Stimulated activated CD8-positive, alpha-beta memory T cell treated with anti-CD3 and anti-CD28 coated beads, Interleukin-4, amount 100 ng/mL, for 1 hour (primary cell): ENCODE measurements around the gene SLC23A2.

Experiments used
- DNase-seq, 2 donors: peaks; one replicate each; pipeline ENCODE4 v3.0.0-alpha.2; 2020; ENCODE audit warnings: low read depth in 2 of 2, low spot score in 1 of 2

SLC23A2 gene

DNA sequence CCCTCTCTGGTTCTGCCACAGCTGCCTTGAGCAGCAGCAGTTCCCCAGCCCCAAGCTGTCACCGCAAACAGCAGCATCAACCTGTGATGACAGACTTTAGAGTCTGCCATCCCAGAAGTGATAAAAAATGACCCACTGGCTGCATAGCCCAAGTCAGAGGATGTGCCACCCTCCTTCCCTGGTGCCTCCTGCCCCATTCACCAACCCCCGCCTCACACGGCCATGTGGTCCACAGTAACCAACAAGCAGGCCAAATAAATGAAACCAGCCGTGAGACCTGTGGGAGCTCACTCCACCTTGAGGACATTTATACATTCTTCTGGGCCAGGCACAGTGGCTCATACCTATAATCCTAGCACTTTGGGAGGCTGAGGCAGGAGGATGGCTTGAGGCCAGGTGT, 181.4 kb downstream of the SLC23A2 start:
- DNase-seq, result no peak

DNA sequence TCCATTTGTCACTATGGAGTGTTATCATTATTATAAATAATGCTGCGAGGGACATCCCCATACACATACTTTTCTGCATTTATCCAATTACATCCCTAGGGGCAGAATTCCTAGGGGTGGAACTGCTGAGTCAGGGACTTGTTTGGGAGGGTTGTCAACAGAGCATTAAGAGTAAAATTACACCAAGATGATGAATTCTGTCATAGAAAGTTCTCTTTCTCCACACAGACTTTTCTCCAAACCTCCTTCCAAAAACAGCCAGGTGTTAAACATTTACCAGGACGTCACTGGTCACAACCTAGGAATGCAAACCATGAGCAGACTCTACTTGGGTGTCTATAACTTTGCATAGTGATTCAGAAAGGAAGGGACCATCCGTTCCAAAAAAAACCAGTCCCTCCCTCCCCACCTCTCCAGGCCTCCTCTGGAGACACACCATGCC, 184.1 kb downstream of the SLC23A2 start:
- DNase-seq, result no peak

DNA sequence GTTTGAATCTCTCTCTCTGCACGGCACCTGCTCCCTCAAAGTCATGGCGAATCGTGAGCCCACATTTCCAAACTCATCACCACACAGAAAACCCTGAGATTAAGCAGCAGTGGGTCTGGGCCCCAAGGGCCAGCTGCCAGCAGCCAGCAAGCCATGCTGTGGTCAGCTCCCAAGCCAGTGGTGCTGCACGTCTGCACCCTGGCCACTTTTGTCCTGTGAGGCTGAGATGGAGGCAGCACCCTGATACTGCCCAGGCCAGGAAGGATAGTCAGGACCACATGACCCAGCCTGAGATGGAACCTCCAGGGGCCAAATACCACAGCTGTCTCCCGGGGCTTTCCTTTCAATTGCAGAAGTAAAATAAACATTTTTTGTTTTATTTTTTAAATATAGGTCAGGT, 185.7 kb downstream of the SLC23A2 start:
- DNase-seq, result no peak

DNA sequence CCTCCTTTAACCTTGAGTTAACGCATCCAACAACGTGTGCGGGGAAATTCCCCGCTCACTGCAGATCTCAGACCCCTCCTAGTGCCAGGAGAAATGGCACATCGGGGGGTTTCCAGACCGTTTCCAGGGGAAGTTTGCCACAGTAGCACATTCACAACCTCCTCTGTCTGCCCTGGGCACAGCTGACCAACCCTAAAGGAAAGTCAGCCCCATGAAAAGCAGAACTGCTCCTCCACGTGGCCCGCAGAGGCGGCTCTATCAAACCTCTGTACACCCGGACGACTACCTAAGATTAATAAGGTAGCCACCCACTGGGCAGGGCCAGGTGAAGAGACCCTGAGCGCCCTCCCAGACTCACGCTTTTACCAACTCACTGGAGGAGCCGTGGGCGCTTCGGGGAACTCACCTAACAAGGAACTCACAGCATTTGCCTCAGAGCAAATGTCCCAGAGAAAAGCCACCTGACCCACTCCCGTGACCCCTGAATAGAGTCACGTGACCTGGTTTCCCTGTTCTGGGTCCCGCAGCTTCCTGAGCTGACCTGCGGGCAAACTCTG, 186.5 kb downstream of the SLC23A2 start:
- peak; percentile 60 to 62 for DNase-seq

DNA sequence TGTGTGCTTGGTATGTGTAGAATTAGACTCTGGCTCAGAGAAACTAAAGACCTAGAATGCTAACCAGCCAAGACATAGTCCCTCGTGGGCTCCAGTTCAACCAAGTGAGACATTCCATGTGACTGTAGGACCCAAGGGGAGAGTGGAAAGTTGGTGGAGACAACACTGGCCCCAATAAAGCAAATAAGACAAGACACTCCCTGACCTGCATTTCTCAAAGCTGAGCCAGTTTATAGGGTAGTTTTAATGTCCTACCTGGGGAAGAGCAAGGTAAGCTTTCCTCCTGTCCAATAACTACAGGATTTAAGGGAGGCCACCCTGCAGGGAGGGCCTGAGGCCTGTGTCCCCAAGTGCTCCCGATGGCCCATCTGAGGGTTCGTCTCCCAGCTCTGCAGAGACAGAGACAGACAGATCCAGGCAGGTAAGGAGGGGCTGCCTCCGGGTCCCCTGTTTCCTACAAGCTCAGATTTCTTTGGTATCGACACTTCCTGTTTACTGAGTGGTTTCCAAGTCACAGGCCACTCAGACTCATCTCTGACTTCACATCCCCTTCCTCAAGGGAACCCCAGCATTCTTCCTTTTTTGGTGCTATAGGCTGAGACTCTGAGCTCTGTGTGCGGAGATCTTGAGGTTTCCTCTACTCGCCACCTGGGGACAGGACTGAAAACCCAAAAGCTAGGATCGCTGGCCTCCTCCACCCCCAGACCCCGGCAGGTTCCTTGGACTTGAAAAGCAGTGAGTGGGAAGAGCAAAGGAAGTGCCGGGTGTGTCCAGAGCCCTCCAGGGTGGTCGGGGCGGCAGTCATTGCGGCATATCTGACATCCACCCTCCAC, 187.2 kb downstream of the SLC23A2 start:
- peak in 1 of 2 donors; percentile 49 for DNase-seq

DNA sequence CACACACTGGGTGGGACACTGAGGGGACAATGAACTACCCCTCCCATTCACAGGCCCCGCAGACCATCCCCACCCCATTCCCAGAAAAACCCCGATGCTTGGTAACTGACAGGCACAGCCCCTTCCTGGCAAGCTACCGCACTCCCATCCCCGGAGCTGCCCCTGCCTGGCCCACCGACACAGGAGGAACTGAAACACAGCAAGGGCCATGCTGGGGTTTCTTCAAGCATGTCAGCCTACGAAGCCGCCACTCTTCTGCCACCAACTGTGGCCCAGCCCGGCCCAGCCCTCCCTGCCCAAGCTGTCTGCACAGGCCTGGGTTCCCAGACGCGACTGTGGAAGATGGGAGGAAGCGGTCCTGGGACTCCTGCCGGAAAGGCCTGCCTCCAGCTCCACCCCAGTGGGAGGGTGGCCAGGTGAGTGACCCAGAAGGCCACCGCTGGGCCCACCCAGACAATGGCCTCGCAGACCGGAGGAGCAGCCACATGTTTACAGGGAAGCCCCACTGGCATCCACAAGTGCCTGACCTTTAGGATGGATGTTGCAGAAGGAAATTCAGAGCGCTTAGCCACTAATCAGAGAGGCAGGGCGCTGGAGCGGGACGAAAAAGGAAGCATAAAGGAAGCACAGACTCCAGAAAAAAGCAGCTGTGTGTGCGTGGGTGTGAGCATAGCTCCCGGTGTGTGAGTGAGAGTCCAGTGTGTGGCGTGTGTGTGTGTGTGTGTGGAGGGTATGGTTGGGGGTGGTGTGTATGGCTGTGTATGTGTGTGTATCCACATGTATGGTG, 188.0 kb downstream of the SLC23A2 start:
- DNase-seq, result no peak

DNA sequence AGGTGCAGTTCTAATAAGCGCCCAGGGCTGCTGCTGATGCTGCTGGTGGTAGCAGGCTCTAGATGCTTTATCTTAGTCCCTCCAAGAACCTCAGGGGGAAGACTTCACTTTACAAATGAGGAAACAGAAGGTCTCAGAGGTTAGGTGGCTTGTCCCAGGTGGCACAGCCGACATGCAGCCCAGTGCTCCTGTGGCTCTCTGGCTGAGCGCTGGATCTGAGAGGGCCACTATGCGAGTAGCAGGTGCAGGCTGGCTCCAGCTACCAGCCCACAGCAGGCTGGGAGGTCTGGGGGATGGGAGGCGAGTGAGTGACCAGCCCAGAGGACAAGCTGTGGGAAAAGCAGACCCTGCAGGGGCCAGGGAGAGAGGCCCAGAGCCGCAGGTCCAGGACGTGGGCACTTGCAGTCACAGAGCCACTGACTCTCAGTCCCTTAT, 188.7 kb downstream of the SLC23A2 start:
- DNase-seq, result no peak

DNA sequence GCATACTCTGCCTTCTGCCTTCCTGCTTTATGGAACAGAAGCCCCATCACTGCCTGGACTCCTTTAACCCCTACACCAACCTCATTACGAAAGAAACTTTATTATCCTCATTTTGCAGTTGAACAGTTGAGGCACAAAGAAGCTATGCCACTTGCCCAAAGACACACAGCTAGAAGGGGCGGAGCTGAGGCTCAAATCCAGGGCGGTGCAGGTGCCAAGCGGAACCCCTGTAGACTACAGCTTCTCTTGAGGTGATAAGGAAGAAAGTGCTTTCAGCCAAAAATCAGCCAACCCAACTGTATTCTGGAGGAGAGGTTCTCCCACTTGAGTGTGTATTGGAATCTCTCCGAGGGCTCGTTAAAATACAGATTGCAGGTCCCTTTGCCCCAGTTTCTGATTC, 189.1 kb downstream of the SLC23A2 start:
- no peak for DNase-seq

DNA sequence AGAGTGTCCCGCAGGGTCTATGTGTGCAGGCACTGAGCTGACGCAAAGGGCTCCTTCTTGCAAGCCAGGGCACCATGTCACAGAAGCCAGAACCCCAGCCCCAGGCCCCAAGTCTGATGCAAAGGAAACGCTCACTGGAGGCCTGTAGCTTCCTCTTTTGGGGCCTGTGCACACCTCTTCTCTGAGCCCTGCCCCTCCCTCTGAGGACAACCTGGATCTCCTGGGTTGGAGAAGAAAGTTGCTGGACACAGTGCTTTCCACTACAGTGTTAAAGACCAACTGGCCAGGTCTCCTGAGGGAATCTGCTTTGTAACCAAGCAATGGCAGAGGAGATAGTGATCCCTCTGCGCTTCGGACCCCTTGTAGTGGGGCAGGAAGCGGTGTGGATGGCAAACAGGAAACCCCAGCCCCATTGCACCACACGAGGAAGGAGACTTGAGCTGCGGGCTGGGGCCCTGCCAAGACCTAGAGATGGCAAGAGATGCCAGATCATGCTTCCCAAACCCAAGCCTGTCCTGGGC, 189.6 kb downstream of the SLC23A2 start:
- DNase-seq, result peak in 1 of 2 donors; percentile 46

DNA sequence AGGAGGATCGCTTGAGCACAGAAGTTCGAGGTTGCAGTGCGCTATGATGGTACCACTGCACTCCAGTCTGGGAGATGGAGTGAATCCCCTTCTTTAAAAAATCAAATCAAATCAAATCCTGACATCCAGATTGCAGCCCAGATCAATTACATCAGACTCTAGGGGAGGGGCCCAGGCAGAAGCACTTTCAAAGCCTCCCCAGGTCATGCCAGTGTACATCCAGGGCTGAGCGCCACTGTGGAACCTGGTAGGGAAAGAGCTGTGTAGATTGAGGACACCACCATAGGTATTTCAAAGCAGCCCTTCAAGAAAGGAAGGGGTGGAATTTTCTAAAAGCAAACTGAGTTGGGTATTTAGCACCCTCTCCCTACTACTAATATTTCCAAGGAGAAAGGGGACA, 190.1 kb downstream of the SLC23A2 start:
- no peak for DNase-seq

DNA sequence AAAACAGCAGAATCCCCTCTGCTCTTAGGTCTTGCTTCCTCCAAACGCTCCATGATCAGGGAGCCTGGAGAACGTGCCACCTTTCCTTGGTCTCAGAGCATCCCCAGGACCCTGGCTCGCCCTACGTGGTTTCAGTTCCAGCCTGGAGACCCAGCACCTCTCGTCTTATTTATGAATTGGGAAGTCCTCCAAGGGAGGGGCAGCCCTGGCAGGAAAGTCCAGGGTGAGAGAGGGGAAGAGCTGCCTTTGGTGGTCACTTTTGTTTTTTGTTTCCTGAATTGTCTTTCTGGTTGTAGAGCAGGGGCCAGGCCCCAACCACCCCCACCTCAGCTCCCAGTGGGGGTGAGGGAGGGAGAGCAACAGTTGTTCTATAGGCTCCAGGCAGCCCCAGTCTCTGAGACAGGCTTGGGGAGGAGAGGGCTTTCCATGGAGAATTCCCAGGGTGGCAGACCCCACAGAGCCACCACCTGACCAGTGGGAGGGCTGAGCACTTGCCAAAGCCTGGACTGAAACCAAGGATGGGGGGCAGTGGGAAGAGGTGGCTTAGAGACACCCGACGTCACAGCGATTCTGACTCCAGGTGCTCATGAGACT, 190.8 kb downstream of the SLC23A2 start:
- no peak for DNase-seq

DNA sequence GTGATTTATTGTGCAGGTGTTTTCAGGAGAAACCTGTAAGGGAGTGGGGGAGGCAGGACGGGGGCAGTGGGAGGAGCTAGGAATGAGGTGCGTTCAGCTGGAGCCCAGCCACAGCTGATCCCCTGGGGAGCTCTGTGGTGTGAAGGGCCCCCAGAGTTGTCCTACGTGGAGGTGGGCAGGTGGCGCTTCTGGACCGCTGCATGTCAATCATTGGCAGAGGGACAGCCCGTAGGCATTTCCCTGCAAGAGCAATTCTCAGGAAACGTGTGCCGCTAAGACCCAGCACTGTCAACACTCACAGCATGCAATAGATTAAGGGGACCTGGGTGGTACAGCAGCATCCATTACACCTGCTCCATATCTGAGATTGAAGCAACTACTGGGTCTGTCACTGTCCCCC, 191.6 kb downstream of the SLC23A2 start:
- DNase-seq, result no peak

DNA sequence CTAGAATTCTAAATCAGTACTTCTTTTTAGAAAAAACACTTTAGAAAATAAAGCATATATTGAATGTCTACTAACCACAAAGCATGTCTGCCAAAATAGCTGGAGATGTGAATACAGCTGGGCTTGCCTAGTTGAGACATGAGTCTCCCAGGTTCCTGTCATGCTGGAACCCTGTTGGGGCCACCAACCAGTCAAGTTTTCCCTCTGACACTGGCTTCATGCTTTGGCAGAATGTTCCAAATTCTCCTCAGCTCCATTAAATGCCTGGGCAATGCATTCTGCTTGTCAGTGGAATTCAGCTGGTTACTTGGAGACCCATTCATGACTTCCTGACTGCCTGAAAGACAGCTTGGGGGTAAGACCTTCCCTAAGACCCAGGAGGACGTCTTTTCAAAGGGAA, 192.4 kb downstream of the SLC23A2 start:
- no peak for DNase-seq

DNA sequence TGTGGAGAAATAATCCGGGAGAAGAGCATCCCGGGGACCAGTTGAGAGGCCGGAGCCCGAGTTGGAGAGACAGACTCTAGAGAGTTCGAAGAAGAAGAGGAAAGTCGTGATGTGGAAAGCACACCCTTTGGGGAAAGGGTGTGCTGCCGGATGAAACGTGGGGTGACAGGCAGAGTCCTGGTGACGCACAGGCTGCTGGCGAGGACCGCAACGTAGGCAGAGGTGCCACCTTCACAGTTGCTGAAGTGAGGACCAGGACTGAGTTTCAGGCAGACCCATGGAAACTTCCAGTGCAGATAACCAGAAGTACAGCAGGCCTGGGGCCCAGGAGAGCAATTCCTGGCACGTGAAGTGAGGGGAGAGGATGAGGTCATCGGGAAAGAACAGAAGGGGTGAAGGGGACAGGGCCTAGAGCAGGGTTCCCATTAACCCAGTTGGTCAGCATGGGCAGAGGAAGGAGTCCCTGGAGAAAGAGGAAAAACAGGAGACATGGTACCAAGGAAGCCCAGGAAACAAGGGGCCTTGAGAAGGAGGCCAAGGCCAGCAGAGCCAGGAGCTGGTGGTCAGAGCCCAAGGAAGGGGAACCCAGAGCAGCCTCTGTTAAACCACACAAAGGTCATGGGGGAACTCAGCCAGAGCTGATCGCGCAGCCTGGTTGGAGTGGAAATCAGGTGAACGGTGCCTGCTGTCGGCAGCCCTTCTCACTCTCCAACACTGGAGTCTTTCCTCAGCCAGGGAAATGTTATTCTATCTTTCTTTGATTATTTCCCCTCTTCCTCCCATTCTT, 195.5 kb downstream of the SLC23A2 start:
- no peak for DNase-seq

DNA sequence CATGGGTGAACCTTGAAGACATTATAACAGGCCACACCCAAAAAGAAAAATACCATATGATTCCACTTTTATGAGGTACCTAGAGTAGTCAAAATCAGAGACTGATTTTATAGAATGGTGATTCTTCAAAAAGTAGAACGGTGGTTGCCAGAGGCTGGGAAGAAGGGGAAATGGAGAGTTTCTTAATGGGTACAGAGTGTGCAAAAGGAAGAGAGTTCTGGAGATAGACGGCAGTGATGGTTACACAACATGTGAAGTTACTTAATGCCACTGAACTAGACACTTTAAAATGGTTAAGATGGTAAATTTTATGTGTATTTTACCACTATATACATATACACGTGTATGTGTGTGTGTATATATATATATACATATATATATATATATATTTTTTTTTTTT, 198.8 kb downstream of the SLC23A2 start:
- no peak for DNase-seq
